Measurements from ENCODE around the gene FXYD7.

The FXYD7 gene

GRCh38 chr19:35118268-35119020 is 24.6 kb upstream of the FXYD7 start:
- no peaks in the 10 kb centered on the region for H3K9me3 ChIP-seq
- H3K4me3 ChIP-seq = no peak overlapping the region
- no peaks in the 10 kb centered on the region for H3K27me3 ChIP-seq
- peaks cover 0 to 5% (median 0%) of the 10 kb centered on the region in 3 donors for H3K36me3 ChIP-seq
- DNase-seq = no peak
- intact Hi-C loops (cut with DNase I; ENCODE audit: low total_unique reads) = no loop called here
- peaks cover 12 to 46% (median 20%) of the 10 kb centered on the region in 4 donors for H3K4me1 ChIP-seq
- H3K27ac ChIP-seq = no peak overlapping the region
- TF ChIP-seq CTCF (IDR thresholded peaks at IDR 0.05) = no peak

- no peak for DNase-seq
- no peak overlapping the region for H3K27ac ChIP-seq
- peaks cover 0 to 5% (median 0%) of the 10 kb centered on the region in 3 donors for H3K36me3 ChIP-seq
- no peak overlapping the region for H3K4me3 ChIP-seq
- no peaks in the 10 kb centered on the region for H3K9me3 ChIP-seq
- H3K27me3 ChIP-seq = no peaks in the 10 kb centered on the region
- intact Hi-C loops (cut with DNase I; ENCODE audit: low total_unique reads) = no loop called here
- no peak for TF ChIP-seq CTCF (IDR thresholded peaks at IDR 0.05)
- H3K4me1 ChIP-seq = peaks cover 14 to 53% (median 26%) of the 10 kb centered on the region in 4 donors
Observed at GRCh38 chr19:35119091-35119490, 24.0 kb upstream of the FXYD7 start.

- Histone ChIP-seq H3K36me3 (peaks cover 0 to 5% (median 0%) of the 10 kb centered on the region in 3 donors), H3K27ac (no peak overlapping the region), H3K4me3 (no peak overlapping the region), H3K27me3 (no peaks in the 10 kb centered on the region), H3K9me3 (no peaks in the 10 kb centered on the region), H3K4me1 (peaks cover 14 to 51% (median 24%) of the 10 kb centered on the region in 4 donors)
- no peak for TF ChIP-seq CTCF (IDR thresholded peaks at IDR 0.05)
- DNase-seq = no peak
- intact Hi-C loops (cut with DNase I; ENCODE audit: low total_unique reads) = loop anchor here (10.0 kb wide), 1 partner anchor 595 kb away; the partner anchor contains the start of gene KMT2B
Observed at GRCh38 chr19:35119578-35120155, 23.4 kb upstream of the FXYD7 start.

GRCh38 chr19:35120492-35120891 is 22.6 kb upstream of the FXYD7 start:
- H3K27me3 ChIP-seq = no peaks in the 10 kb centered on the region
- intact Hi-C loops (cut with DNase I; ENCODE audit: low total_unique reads) = loop anchor here (10.0 kb wide), 1 partner anchor 594 kb away; the partner anchor contains the start of gene KMT2B
- no peak for TF ChIP-seq CTCF (IDR thresholded peaks at IDR 0.05)
- H3K27ac ChIP-seq = peak overlapping the region; percentile 31 to 32
- DNase-seq = peak in 1 of 2 donors; percentile 60
- H3K4me1 ChIP-seq = peaks cover 14 to 51% (median 25%) of the 10 kb centered on the region in 4 donors
- no peak overlapping the region for H3K4me3 ChIP-seq
- H3K9me3 ChIP-seq = no peaks in the 10 kb centered on the region
- peaks cover 0 to 5% (median 0%) of the 10 kb centered on the region in 3 donors for H3K36me3 ChIP-seq

GRCh38 chr19:35120898-35121297 is 22.2 kb upstream of the FXYD7 start:
- no peaks in the 10 kb centered on the region for H3K27me3 ChIP-seq
- no peak overlapping the region for H3K4me3 ChIP-seq
- H3K27ac ChIP-seq = peak overlapping the region; percentile 31 to 32
- TF ChIP-seq CTCF (IDR thresholded peaks at IDR 0.05) = no peak
- intact Hi-C loops (cut with DNase I; ENCODE audit: low total_unique reads) = loop anchor here (10.0 kb wide), 1 partner anchor 594 kb away; the partner anchor contains the start of gene KMT2B
- peaks cover 0 to 5% (median 0%) of the 10 kb centered on the region in 3 donors for H3K36me3 ChIP-seq
- H3K4me1 ChIP-seq = peaks cover 14 to 54% (median 26%) of the 10 kb centered on the region in 4 donors
- DNase-seq = no peak
- no peaks in the 10 kb centered on the region for H3K9me3 ChIP-seq

All from tibial artery (tissue), 4 donors.